ENCODE data around the gene ACSS2.
"Not testable (repeated sequence)": the region's sequence is repeated elsewhere in the genome, so short reads cannot be mapped to it uniquely, and the experiment has no call there.

ACSS2 gene

GRCh38 chr20:34874094-34874654 is 2.2 kb upstream of the ACSS2 start:
- Histone ChIP-seq H3K4me2 (ENCODE audit: insufficient read depth, low read length) (no peak overlapping the region), H2AFZ (ENCODE audit: low read depth, low read length) (no peak overlapping the region), H3K4me1 (ENCODE audit: insufficient read depth, low read length) (peaks cover 61% of the 10 kb centered on the region), H4K20me1 (ENCODE audit: insufficient read depth, low read length) (no peaks in the 10 kb centered on the region), H3K9ac (ENCODE audit: low read depth, low read length) (no peak overlapping the region), H3K4me3 (ENCODE audit: low read depth in 1 of 2, low read length in 2 of 2) (no peak overlapping the region), H3K9me3 (ENCODE audit: insufficient read depth, low read length, severe bottlenecking) (no peaks in the 10 kb centered on the region), H3K27ac (ENCODE audit: low read length) (no peak overlapping the region), H3K27me3 (ENCODE audit: insufficient read depth, low read length, poor library complexity) (peaks cover 7% of the 10 kb centered on the region), H3K79me2 (ENCODE audit: insufficient read depth, low read length) (peaks cover 26% of the 10 kb centered on the region), H3K36me3 (ENCODE audit: insufficient read depth, low read length) (no peaks in the 10 kb centered on the region)
- peak; percentile 23; the same call in 1 of the 3 replicates for ATAC-seq (ENCODE audit: insufficient read depth, low read depth)
- TF ChIP-seq CTCF (IDR thresholded peaks at IDR 0.05; ENCODE audit: borderline replicate concordance, extremely low read depth, low read length, poor library complexity, severe bottlenecking): peak; percentile 96
- TF ChIP-seq EZH2 (IDR thresholded peaks at IDR 0.05; ENCODE audit: borderline replicate concordance, low read depth, low read length, severe bottlenecking): no peak
- peak; percentile 73 for DNase-seq

GRCh38 chr20:34875642-34876405 is 588 bp upstream of the ACSS2 start:
- TF ChIP-seq EZH2 (IDR thresholded peaks at IDR 0.05; ENCODE audit: borderline replicate concordance, low read depth, low read length, severe bottlenecking): no peak
- peak; percentile 34 for TF ChIP-seq CTCF (IDR thresholded peaks at IDR 0.05; ENCODE audit: borderline replicate concordance, extremely low read depth, low read length, poor library complexity, severe bottlenecking)
- Histone ChIP-seq H4K20me1 (ENCODE audit: insufficient read depth, low read length) (no peaks in the 10 kb centered on the region), H3K9ac (ENCODE audit: low read depth, low read length) (peak overlapping the region; percentile 35), H3K9me3 (ENCODE audit: insufficient read depth, low read length, severe bottlenecking) (no peaks in the 10 kb centered on the region), H3K36me3 (ENCODE audit: insufficient read depth, low read length) (no peaks in the 10 kb centered on the region), H3K79me2 (ENCODE audit: insufficient read depth, low read length) (peaks cover 21% of the 10 kb centered on the region), H3K4me3 (ENCODE audit: low read depth in 1 of 2, low read length in 2 of 2) (peak overlapping the region in 1 of 2 experiments; percentile 52; a peak in 3 of 4 replicates), H2AFZ (ENCODE audit: low read depth, low read length) (peak overlapping the region; percentile 37), H3K27ac (ENCODE audit: low read length) (no peak overlapping the region), H3K4me1 (ENCODE audit: insufficient read depth, low read length) (peaks cover 53% of the 10 kb centered on the region), H3K4me2 (ENCODE audit: insufficient read depth, low read length) (peak overlapping the region; percentile 68), H3K27me3 (ENCODE audit: insufficient read depth, low read length, poor library complexity) (peaks cover 7% of the 10 kb centered on the region)
- peak; percentile 98 for DNase-seq
- ATAC-seq (ENCODE audit: insufficient read depth, low read depth): peak; percentile 78

GRCh38 chr20:34880215-34880850 is 3.9 kb downstream of the ACSS2 start:
- no peak overlapping the region for H3K9ac ChIP-seq (ENCODE audit: low read depth, low read length)
- no peaks in the 10 kb centered on the region for H3K36me3 ChIP-seq (ENCODE audit: insufficient read depth, low read length)
- H3K27ac ChIP-seq (ENCODE audit: low read length): no peak overlapping the region
- H3K4me3 ChIP-seq (ENCODE audit: low read depth in 1 of 2, low read length in 2 of 2): no peak overlapping the region
- ATAC-seq (ENCODE audit: insufficient read depth, low read depth) (no peak), DNase-seq (no peak)
- peaks cover 7% of the 10 kb centered on the region for H3K27me3 ChIP-seq (ENCODE audit: insufficient read depth, low read length, poor library complexity)
- H3K4me1 ChIP-seq (ENCODE audit: insufficient read depth, low read length): peaks cover 17% of the 10 kb centered on the region
- no peak overlapping the region for H2AFZ ChIP-seq (ENCODE audit: low read depth, low read length)
- no peak overlapping the region for H3K4me2 ChIP-seq (ENCODE audit: insufficient read depth, low read length)
- no peaks in the 10 kb centered on the region for H4K20me1 ChIP-seq (ENCODE audit: insufficient read depth, low read length)
- no peaks in the 10 kb centered on the region for H3K79me2 ChIP-seq (ENCODE audit: insufficient read depth, low read length)
- H3K9me3 ChIP-seq (ENCODE audit: insufficient read depth, low read length, severe bottlenecking): no peaks in the 10 kb centered on the region
- TF ChIP-seq CTCF (IDR thresholded peaks at IDR 0.05; ENCODE audit: borderline replicate concordance, extremely low read depth, low read length, poor library complexity, severe bottlenecking) (no peak), EZH2 (IDR thresholded peaks at IDR 0.05; ENCODE audit: borderline replicate concordance, low read depth, low read length, severe bottlenecking) (no peak)

GRCh38 chr20:34880971-34881370 is 4.6 kb downstream of the ACSS2 start:
- H2AFZ ChIP-seq (ENCODE audit: low read depth, low read length); H4K20me1 ChIP-seq (ENCODE audit: insufficient read depth, low read length); H3K27me3 ChIP-seq (ENCODE audit: insufficient read depth, low read length, poor library complexity); H3K27ac ChIP-seq (ENCODE audit: low read length); H3K36me3 ChIP-seq (ENCODE audit: insufficient read depth, low read length); H3K9me3 ChIP-seq (ENCODE audit: insufficient read depth, low read length, severe bottlenecking); H3K9ac ChIP-seq (ENCODE audit: low read depth, low read length); H3K4me2 ChIP-seq (ENCODE audit: insufficient read depth, low read length); H3K4me3 ChIP-seq (ENCODE audit: low read depth in 1 of 2, low read length in 2 of 2); H3K79me2 ChIP-seq (ENCODE audit: insufficient read depth, low read length); DNase-seq; ATAC-seq (ENCODE audit: insufficient read depth, low read depth): not testable (repeated sequence)
- H3K4me1 ChIP-seq (ENCODE audit: insufficient read depth, low read length): peaks cover 11% of the 10 kb centered on the region

Measured in DND-41 (cell line).